ENCODE measurements around the gene SSBP3.

The SSBP3 gene

GRCh38 chr1:54437783-54438182, 31.6 kb upstream of the SSBP3 start:
- TF ChIP-seq POLR2AphosphoS5 (IDR thresholded peaks at IDR 0.05; ENCODE audit: low read depth, low read length) = no peak
- no peak for TF ChIP-seq SIN3A (IDR thresholded peaks at IDR 0.05; ENCODE audit: borderline replicate concordance, insufficient read depth, low read length)
- no peak for TF ChIP-seq FOXP2 (optimal IDR thresholded peaks at IDR 0.05; ENCODE audit: borderline replicate concordance, extremely low read depth, extremely low read length, insufficient read depth)
- TF ChIP-seq, protein P1, sequence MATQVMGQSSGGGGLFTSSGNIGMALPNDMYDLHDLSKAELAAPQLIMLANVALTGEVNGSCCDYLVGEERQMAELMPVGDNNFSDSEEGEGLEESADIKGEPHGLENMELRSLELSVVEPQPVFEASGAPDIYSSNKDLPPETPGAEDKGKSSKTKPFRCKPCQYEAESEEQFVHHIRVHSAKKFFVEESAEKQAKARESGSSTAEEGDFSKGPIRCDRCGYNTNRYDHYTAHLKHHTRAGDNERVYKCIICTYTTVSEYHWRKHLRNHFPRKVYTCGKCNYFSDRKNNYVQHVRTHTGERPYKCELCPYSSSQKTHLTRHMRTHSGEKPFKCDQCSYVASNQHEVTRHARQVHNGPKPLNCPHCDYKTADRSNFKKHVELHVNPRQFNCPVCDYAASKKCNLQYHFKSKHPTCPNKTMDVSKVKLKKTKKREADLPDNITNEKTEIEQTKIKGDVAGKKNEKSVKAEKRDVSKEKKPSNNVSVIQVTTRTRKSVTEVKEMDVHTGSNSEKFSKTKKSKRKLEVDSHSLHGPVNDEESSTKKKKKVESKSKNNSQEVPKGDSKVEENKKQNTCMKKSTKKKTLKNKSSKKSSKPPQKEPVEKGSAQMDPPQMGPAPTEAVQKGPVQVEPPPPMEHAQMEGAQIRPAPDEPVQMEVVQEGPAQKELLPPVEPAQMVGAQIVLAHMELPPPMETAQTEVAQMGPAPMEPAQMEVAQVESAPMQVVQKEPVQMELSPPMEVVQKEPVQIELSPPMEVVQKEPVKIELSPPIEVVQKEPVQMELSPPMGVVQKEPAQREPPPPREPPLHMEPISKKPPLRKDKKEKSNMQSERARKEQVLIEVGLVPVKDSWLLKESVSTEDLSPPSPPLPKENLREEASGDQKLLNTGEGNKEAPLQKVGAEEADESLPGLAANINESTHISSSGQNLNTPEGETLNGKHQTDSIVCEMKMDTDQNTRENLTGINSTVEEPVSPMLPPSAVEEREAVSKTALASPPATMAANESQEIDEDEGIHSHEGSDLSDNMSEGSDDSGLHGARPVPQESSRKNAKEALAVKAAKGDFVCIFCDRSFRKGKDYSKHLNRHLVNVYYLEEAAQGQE (IDR thresholded peaks at IDR 0.05; ENCODE audit: insufficient read depth in 1 of 2, low read depth in 2 of 2, low read length in 2 of 2) = no peak
- no peak for TF ChIP-seq TAF1 (IDR thresholded peaks at IDR 0.05; ENCODE audit: borderline replicate concordance, insufficient read depth, low read length)

GRCh38 chr1:54436826-54437225, 30.6 kb upstream of the SSBP3 start:
- TF ChIP-seq, protein P1 (IDR thresholded peaks at IDR 0.05; ENCODE audit: insufficient read depth in 1 of 2, low read depth in 2 of 2, low read length in 2 of 2) = no peak
- TF ChIP-seq POLR2AphosphoS5 (IDR thresholded peaks at IDR 0.05; ENCODE audit: low read depth, low read length) (no peak), TAF1 (IDR thresholded peaks at IDR 0.05; ENCODE audit: borderline replicate concordance, insufficient read depth, low read length) (no peak), FOXP2 (optimal IDR thresholded peaks at IDR 0.05; ENCODE audit: borderline replicate concordance, extremely low read depth, extremely low read length, insufficient read depth) (no peak), SIN3A (IDR thresholded peaks at IDR 0.05; ENCODE audit: borderline replicate concordance, insufficient read depth, low read length) (no peak)

- TF ChIP-seq FOXP2 (optimal IDR thresholded peaks at IDR 0.05; ENCODE audit: borderline replicate concordance, extremely low read depth, extremely low read length, insufficient read depth) (no peak), SIN3A (IDR thresholded peaks at IDR 0.05; ENCODE audit: borderline replicate concordance, insufficient read depth, low read length) (no peak), TAF1 (IDR thresholded peaks at IDR 0.05; ENCODE audit: borderline replicate concordance, insufficient read depth, low read length) (no peak)
- TF ChIP-seq, protein P1 (IDR thresholded peaks at IDR 0.05; ENCODE audit: insufficient read depth in 1 of 2, low read depth in 2 of 2, low read length in 2 of 2) = no peak
Measured at GRCh38 chr1:54429838-54430237, 23.6 kb upstream of the SSBP3 start.

GRCh38 chr1:54428837-54429518, 22.8 kb upstream of the SSBP3 start:
- TF ChIP-seq, protein P1 (IDR thresholded peaks at IDR 0.05; ENCODE audit: insufficient read depth in 1 of 2, low read depth in 2 of 2, low read length in 2 of 2) = no peak
- TF ChIP-seq FOXP2 (optimal IDR thresholded peaks at IDR 0.05; ENCODE audit: borderline replicate concordance, extremely low read depth, extremely low read length, insufficient read depth) (no peak), SIN3A (IDR thresholded peaks at IDR 0.05; ENCODE audit: borderline replicate concordance, insufficient read depth, low read length) (no peak), POLR2AphosphoS5 (IDR thresholded peaks at IDR 0.05; ENCODE audit: low read depth, low read length) (no peak), TAF1 (IDR thresholded peaks at IDR 0.05; ENCODE audit: borderline replicate concordance, insufficient read depth, low read length) (no peak)

Measured in PFSK-1 (cell line).